Middle frontal gyrus (tissue), 1 donor: ENCODE data around the gene PRELP.
"Not testable (repeated sequence)": the region's sequence is repeated elsewhere in the genome, so short reads cannot be mapped to it uniquely, and the experiment has no call there.

Source experiments
- DNase-seq: peaks from one replicate; pipeline ENCODE4 v3.0.0-alpha.2; 2015; ENCODE audit warnings: low spot score; ENCODE audit errors: extremely low spot score

Gene PRELP

DNA sequence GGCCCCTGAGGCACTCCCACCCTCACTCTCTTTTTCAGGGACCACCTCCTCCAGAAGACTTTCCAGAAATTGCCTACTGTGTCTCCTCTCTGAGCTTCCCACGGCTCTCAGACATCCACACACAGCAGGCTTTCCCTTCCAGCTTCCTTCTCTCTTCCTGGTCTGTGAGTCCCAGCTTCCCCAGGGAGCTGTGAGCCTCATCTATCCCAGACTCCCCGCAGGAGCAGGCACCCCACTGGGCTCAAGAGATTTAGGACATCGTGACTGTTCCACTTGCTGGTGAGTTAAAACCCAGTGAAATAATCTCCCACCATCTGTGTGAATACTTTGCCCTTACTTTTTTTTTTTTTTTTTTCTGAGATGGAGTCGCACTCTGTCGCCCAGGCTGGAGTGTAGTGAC, 22.0 kb upstream of the PRELP start:
- no peak for DNase-seq

DNA sequence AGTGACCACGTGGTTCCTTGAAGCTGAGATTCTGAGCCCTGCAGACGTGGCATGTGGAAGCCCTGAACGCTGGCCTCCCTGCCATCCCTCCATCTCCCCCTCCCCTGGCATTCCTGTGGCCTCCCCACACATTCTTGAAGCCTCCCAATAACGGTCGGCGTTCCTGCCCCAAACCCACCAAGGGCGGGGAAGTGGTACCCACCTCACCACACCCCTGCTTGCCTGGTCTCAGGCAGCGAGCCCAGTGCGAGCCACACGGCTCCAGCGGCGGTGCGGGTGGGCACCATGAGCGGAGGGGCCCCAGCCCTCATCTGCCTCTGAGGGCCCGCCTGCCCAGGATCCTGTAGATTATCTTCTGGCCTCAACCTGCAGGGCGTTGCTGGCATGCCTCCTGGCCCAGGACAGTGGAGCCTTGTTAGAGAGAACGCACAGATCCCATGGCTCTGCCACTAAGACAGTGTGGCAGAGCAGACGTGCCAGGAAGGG, 20.6 kb upstream of the PRELP start:
- no peak for DNase-seq

- DNase-seq, result no peak
These were observed 19.9 kb upstream of the PRELP start for GRCh38 chr1:203455706-203456105.

- no peak for DNase-seq
These were observed 19.0 kb upstream of the PRELP start for GRCh38 chr1:203456577-203456976.

DNA sequence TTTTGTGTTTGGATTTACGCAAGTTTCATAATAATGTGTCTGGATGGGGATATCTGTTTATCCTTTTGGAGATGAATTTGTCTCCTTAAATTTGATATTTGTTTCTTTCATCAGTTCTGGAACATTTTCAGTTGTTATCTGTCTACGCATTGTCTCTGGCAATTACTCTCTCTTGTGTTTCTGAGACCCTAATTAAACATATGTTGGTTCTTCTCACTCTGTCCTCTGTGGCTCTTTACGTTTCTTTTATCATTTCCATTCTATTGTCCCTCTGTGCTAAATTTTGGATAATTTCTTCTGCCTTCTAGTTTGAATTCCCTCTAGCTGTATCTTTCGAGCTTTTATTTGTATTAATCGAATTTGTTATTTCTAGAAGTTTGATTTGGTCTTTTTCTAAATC, 17.5 kb upstream of the PRELP start:
- DNase-seq, result no peak

DNA sequence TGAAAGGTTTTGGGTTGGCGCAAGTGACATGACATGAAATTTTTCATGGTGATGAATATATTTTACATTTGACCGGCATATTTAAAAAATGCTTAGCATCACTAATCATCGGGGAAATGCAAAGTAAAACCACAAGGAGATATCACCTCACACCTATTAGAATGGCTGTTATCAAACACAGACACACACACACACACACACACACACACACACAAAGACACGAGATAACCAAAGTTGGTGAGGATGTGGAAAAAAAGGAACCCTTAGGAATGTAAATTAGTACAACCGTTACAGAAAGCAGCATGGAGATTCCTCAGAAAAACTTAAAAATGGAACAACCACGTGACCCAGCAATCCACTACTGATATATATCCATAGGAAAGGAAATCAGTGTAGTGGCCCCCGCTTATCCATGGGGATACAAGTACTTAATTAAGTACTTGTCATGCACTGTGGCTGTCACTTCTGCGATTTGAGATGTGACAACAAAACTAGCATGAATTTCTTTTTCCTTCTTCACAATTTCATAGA, 15.9 kb upstream of the PRELP start:
- no peak for DNase-seq

DNA sequence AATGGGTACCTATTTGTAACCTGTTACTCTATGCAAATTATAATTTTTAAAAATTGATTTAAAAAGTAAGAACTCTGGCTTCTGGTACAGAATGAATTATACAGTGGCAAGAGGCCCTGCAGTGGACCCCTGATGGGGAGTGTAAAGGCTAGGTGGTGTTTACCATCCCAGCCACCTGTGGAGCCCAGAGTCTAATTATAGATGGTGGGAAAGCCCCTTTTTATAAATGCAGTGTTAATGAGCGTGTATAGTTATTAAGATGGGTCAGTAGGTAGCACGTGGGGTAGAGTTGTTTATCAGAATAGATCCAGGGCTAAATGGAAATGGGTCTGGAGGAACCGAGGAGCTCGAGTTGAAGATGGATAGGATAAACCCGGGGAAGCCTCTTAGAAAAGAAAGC, 13.9 kb upstream of the PRELP start:
- DNase-seq, result no peak

DNA sequence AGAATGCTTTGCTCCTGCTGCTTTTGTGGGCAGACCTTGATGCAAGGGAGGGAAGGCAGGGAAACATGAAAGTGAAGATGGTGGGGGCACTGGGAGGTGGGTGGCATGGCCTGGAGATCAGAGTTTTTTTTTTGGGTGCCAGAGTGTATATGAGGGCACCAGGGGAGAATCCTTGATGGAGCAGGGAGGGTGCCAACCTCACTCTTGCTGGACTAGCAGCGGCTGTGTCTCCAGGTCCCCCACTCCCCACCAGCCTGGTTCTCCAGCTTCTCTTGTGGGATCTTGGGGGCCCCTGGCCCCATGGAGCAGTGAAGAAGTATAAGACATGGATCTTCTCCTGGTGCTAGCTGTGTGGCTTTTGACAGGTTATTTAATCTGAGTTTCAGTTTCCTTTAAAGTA, 13.5 kb upstream of the PRELP start:
- DNase-seq, result no peak

GRCh38 chr1:203462878-203463277, 12.7 kb upstream of the PRELP start:
- no peak for DNase-seq

DNA sequence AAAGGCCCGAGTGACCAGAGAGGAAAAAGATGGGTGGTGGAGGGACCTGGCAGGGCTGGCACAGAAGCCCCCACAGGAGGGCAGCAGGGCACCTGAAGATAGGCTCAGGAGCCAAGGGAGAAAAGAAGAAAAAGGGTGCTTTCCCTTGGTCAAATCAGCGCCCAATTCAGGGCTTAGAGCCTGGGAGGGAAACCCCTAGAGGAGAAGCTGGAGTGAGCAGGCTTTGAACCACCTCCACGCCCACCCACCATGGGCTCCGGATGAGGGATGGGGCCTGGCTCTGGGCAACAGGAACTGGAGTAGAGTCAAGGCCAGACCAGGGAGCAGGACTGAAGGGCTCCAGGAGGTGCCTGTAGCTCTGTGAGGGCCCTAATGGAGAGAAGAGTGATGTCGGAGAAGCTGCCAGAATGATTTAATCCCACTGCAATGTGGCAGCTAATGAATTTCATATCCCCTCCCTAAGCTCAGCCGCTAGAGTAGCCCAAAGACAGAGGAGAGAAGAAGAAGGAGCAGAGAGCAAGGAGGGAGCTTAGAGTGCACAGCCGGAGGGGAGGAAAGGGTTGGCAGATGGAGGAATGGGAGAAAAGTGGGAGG, 12.0 kb upstream of the PRELP start:
- DNase-seq, result no peak

- DNase-seq, result no peak
These were observed 11.4 kb upstream of the PRELP start for GRCh38 chr1:203464226-203464625.

GRCh38 chr1:203464743-203465142, 10.9 kb upstream of the PRELP start:
- DNase-seq, result no peak

- DNase-seq, result no peak
These were observed 10.3 kb upstream of the PRELP start for GRCh38 chr1:203465146-203465798.

- DNase-seq, result no peak
These were observed 9.7 kb upstream of the PRELP start for GRCh38 chr1:203465948-203466347.

DNA sequence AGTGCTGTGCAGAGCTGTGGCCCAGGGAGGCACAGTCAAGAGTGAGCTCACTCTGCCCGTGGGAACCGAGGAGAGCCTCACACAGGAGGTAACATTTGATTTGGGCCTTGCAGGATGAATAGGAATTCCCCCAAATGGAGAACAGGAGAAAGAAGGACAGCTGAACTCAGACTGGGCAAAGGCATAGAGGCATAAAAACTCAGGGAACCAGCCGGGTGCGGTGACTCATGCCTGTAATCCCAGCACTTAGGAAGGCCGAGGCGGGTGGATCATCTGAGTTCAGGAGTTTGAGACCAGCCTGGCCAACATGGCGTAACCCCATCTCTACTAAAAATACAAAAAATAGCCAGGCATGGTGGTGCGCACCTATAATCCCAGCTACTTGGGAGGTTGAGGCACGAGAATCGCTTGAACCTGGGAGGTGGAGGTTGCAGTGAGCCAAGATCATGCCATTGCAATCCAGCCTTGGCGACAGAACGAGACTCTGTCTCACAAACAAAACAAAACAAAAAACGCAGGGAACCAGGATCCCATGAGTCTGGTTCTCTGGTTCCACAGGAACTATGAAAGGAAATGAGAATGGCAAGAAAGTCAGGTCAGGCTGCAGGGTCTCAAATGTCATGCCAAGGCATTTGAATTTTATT, 8.6 kb upstream of the PRELP start:
- not testable (repeated sequence) for DNase-seq

DNA sequence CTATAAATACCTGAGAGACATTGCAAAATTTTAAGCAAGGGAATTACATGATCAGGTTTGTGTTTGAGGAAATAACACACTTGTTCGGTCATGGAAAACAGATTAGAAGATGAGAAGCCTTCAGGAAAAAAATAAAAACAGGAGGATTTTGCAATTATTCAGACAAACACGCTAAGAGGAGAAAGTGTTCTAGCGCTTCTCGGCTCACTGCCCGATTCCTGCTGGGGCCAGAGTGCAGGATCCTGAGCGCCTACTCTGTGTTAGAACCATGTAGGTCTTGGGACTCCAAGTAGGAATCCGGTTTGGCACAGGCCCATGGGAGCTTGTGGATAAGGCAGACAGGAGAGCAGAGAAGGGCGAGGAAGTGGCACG, 8.1 kb upstream of the PRELP start:
- no peak for DNase-seq

DNA sequence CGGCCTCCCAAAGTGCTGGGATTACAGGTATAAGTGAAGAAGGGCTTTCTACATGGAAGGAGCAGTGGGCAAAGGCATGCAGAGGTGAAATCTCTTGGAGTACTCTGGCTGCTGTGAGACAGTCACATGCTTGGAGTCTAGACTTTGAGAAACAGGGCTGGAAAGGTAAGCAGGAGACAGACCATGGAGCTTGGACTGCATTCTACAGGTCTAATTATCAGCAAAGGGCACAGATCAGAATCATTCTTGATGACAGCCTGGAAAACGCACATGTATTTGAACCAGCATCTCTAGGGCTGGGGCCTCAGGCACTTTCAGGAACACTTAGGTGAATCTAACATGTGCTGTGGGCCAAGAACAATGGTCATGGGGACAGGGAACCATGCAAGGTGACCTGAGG, 7.3 kb upstream of the PRELP start:
- DNase-seq, result no peak

- no peak for DNase-seq
These were observed 5.4 kb upstream of the PRELP start for GRCh38 chr1:203470240-203470639.

DNA sequence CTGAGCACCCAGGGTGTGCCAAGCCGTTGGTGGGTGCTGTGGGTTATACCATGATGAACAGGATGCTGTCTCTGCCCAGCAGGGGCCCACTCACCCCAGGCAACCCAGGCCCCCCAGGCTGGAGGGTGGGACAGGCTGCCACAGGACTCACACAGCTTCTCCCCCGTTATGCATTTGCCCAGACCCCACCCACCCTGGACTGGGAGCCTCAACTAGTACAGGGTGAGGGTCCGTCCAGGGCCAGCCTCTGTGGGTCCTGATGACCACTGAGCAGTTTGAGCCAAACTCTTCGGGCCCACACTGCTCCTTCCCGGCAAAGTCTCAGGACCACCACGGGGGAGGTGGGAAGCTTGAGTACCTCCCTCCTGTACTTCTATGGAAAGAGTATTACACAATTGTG, 3.8 kb upstream of the PRELP start:
- no peak for DNase-seq

- no peak for DNase-seq
These were observed 2.3 kb upstream of the PRELP start for GRCh38 chr1:203473281-203473680.

DNA sequence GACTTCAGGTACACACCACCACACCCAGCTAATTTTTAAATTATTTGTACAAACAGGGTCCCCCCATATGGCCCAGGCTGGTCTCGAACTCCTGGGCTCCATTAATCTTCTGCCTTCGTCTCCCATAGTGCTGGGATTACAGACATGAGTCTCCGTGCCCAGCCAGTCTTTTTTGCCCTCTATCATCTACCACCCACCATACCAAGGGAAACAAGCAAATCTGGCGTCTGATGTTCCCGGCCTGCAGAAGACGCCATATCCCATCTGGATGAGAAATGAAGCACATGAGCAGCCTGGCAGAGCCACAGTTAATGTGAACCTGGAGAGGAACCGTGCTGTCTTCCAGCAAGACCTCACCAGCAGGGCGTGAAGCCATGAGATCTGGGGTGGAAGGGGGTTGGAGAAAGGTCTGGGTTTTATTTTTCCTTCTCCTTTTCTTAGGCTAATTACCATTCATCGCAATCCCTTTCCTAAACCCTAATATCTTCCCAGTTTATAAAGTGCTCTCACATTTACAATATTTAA, 1.8 kb upstream of the PRELP start:
- DNase-seq, result no peak

DNA sequence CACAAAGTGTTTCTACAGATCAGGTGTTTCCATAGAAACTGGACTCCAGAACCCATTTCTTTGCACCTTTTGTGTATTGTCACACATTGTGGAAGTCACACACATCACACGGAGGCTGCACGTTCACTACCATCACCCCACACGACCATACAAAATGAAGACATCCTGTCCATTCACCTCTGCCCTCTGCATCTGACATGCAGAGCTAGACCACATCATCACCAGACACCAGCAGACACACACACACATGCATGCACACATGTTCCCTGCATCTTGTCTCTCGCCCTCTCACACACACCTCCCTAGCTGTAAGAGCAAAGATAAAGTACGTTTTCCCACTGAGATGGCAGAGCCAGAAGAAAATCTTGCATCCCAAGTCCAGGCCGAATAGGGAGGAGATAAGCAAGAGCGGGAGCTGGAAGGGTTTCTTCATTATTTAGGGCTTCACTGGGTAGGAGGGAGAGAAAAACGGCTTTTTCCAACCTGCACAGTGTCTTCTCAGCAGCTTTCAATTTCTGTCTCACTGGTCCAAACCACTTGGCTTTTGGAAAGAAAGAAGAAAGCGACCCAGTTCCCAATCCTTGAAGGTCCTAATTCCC, 709 bp downstream of the PRELP start:
- DNase-seq, result no peak
